ENCODE results near the gene LEMD2. TPM values are rescaled to one million over a fixed set of nuclear protein-coding genes. Genes with fewer than 3 reads are reported as not detected.

Gene LEMD2
- total and polyA plus RNA-seq, 2 of the 4 experiments (the other 2 are of a cell fraction) = 26.5 to 43.6 TPM

- H2BK120ac ChIP-seq (ENCODE audit: low read depth, low read length) = no peak overlapping the region
- H4K91ac ChIP-seq (ENCODE audit: insufficient read depth, low read depth, low read length) = no peak overlapping the region
- no peaks in the 10 kb centered on the region for H4K20me1 ChIP-seq (ENCODE audit: insufficient read depth, low read length)
- no peak overlapping the region for H3K4me2 ChIP-seq (ENCODE audit: low read depth, low read length)
- no peak overlapping the region for H2BK20ac ChIP-seq (ENCODE audit: low read depth, low read length)
- POLR2A ChIA-PET (ENCODE audit: unreplicated experiment) = no interaction called here
- ATAC-seq (ENCODE audit: low read depth) = peak; percentile 64
- H3K27ac ChIP-seq (ENCODE audit: insufficient read depth, low read length) = no peak overlapping the region
- H3K9ac ChIP-seq (ENCODE audit: low read depth, low read length) = no peak overlapping the region
- no peak overlapping the region for H3K23ac ChIP-seq (ENCODE audit: low read depth, low read length)
- H2BK5ac ChIP-seq (ENCODE audit: low read depth, low read length, poor library complexity, severe bottlenecking) = no peak overlapping the region
- no peak overlapping the region for H2BK15ac ChIP-seq (ENCODE audit: low read depth, low read length)
- H3K14ac ChIP-seq (replicated peaks; ENCODE audit: low read depth, low read length) = no peak overlapping the region
- H2AK9ac ChIP-seq (replicated peaks; ENCODE audit: low read depth, low read length, poor library complexity) = no peak overlapping the region
- no peak for TF ChIP-seq MXI1 (IDR thresholded peaks at IDR 0.05; ENCODE audit: borderline replicate concordance, low read depth, low read length)
- peak; percentile 46; the same call in 1 of the 2 replicates for TF ChIP-seq NFE2L2 (IDR thresholded peaks at IDR 0.05; ENCODE audit: low read depth, low read length)
- peak; percentile 38 for DNase-seq
- H4K8ac ChIP-seq (ENCODE audit: low read depth in 2 of 2, low read length in 2 of 2) = no peak overlapping the region
- H3K4ac ChIP-seq (ENCODE audit: low read depth, low read length) = no peak overlapping the region
- dilution Hi-C loops (cut with HindIII; ENCODE audit: low sequenced_read_pairs, unreplicated experiment) = no loop called here
- no peak overlapping the region for H3K18ac ChIP-seq (ENCODE audit: low read depth, low read length)
- no peaks in the 10 kb centered on the region for H3K4me1 ChIP-seq (ENCODE audit: control insufficient read depth, insufficient read depth, low read length)
- no peaks in the 10 kb centered on the region for H3K79me1 ChIP-seq (ENCODE audit: low read depth in 1 of 2, low read length in 2 of 2)
- CTCF ChIA-PET = no interaction called here
- no peak overlapping the region for H3K4me3 ChIP-seq (ENCODE audit: insufficient read depth, low read depth, low read length)
- WGBS, 2 experiments (ENCODE audit: extremely low coverage in 2 of 2, insufficient read length in 1 of 2) = no CpG with 5 or more reads among the region's 13 CpGs
- H4K5ac ChIP-seq (ENCODE audit: low read depth, low read length) = no peak overlapping the region
- no peaks in the 10 kb centered on the region for H3K36me3 ChIP-seq (ENCODE audit: control insufficient read depth, insufficient read depth, low read length)
- H3K9me1 ChIP-seq (ENCODE audit: insufficient read depth, low read length) = no peaks in the 10 kb centered on the region
- peaks cover 8% of the 10 kb centered on the region; the same call in 1 of the 2 replicates for H3K27me3 ChIP-seq (ENCODE audit: control insufficient read depth, insufficient read depth, low read length)
- in situ Hi-C loops (cut with MboI; ENCODE audit: low sequenced_read_pairs) = no loop called here
- H2AFZ ChIP-seq (replicated peaks; ENCODE audit: low read length, poor library complexity) = no peak overlapping the region
- H2AK5ac ChIP-seq (ENCODE audit: low read depth, low read length) = no peak overlapping the region
- no peak overlapping the region for H3K56ac ChIP-seq (ENCODE audit: extremely low read depth, insufficient read depth, low read length)
- no TSS peak for BruUV-seq (replicated peaks)
- H3K9me3 ChIP-seq (ENCODE audit: control insufficient read depth, insufficient read depth, low read length) = no peaks in the 10 kb centered on the region
- intact Hi-C loops (cut with micrococcal nuclease) = no loop called here
Observed at GRCh38 chr6:33732817-33733708, 55.9 kb downstream of the LEMD2 start.
